Caco-2 (cell line): ENCODE measurements around the gene KRT85. TPM values are rescaled to one million over a fixed set of nuclear protein-coding genes. Genes with fewer than 3 reads are reported as not detected.

Source experiments
- BruUV-seq: library from RNA; stranded (reverse); fragments of 400-500 nt; replicated peaks from 2 replicates; lab custom pipeline; 2021; lab: Mats Ljungman, UMichigan
- CTCF ChIA-PET: fragments of 300-600 bp; sonication (Branson Sonifier 250); formaldehyde crosslinking; loops from one replicate; lab custom pipeline; 2022; ENCODE audit warnings: antibody characterized with exemption; lab: Charles Lee
- POLR2A ChIA-PET: fragments of 300-600 bp; sonication (Branson Sonifier 250); formaldehyde crosslinking; loops from one replicate; lab custom pipeline; 2022; ENCODE audit warnings: antibody characterized with exemption; lab: Charles Lee
- DNase-seq, 2 experiments: peaks; one replicate each; pipeline versions ENCODE4 v3.0.0 to v3.0.0-alpha.2; 2020 to 2022
- H3K27me3 ChIP-seq: replicated peaks from 2 replicates; pipeline ENCODE4 v1.6.0; 2011; ENCODE audit warnings: low read length; ENCODE audit not compliant: control insufficient read depth, insufficient read depth
- H3K36me3 ChIP-seq: 2 replicates; pipeline ENCODE4 v1.5.1; 2011; ENCODE audit warnings: low read length; ENCODE audit not compliant: control insufficient read depth, insufficient read depth
- H3K4me1 ChIP-seq: fragments of 250-450 bp; sonication (Bioruptor Pico); 2 replicates; pipeline ENCODE4 v1.5.1; 2020; ENCODE audit warnings: mild to moderate bottlenecking
- H3K4me3 ChIP-seq: 2 replicates; pipeline ENCODE4 v1.5.1; 2011; ENCODE audit warnings: low read depth, mild to moderate bottlenecking, control low read depth, low read length
- H3K9me3 ChIP-seq: fragments of 250-450 bp; sonication (Bioruptor Pico); 2 replicates; pipeline ENCODE4 v1.5.1; 2020; ENCODE audit warnings: mild to moderate bottlenecking, moderate library complexity
- H3K27ac Mint-ChIP-seq: one replicate; pipeline ENCODE4 v1.8.0; 2022; ENCODE audit warnings: mixed read lengths; ENCODE audit not compliant: unreplicated experiment
- H3K27me3 Mint-ChIP-seq: one replicate; pipeline ENCODE4 v1.8.0; 2022; ENCODE audit warnings: mixed read lengths; ENCODE audit not compliant: insufficient read depth, unreplicated experiment
- H3K36me3 Mint-ChIP-seq: one replicate; pipeline ENCODE4 v1.8.0; 2022; ENCODE audit warnings: mild to moderate bottlenecking, mixed read lengths; ENCODE audit not compliant: insufficient read depth, unreplicated experiment
- H3K4me1 Mint-ChIP-seq: one replicate; pipeline ENCODE4 v1.8.0; 2022; ENCODE audit warnings: low read depth, mixed read lengths; ENCODE audit not compliant: unreplicated experiment
- H3K4me3 Mint-ChIP-seq: one replicate; pipeline ENCODE4 v1.8.0; 2022; ENCODE audit warnings: mild to moderate bottlenecking, moderate library complexity, mixed read lengths; ENCODE audit not compliant: unreplicated experiment
- H3K9me3 Mint-ChIP-seq: one replicate; pipeline ENCODE4 v1.8.0; 2022; ENCODE audit warnings: mixed read lengths; ENCODE audit not compliant: unreplicated experiment
- CTCF ChIP-seq, 2 experiments: fragments of 200-600 bp in 1 of 2; IDR thresholded peaks; 1 replicate in 1 of 2; 2 replicates in 1 of 2; pipeline versions ENCODE4 v1.5.1 to v1.8.0; 2011 to 2022; ENCODE audit warnings: antibody characterized with exemption in 1 of 2, control low read depth in 1 of 2, inconsistent platforms in 1 of 2, low read depth in 1 of 2, low read length in 1 of 2, mild to moderate bottlenecking in 1 of 2, moderate library complexity in 1 of 2; ENCODE audit not compliant: insufficient read depth in 1 of 2, severe bottlenecking in 1 of 2, unreplicated experiment in 1 of 2
- intact Hi-C: fragments of 100-400 bp; cut with micrococcal nuclease; formaldehyde crosslinking; loops from one replicate; pipeline ENCODE4 v1.10.0; 2022; ENCODE audit not compliant: unreplicated experiment
- total RNA-seq: library from RNA; stranded (reverse); gene quantifications from 2 replicates; pipeline ENCODE4 v1.2.3, GENCODE V29; 2022

The KRT85 gene
- total RNA-seq, 1 experiment from 2014 or later = not detected

- Mint-ChIP-seq H3K36me3 (no peaks in the 10 kb centered on the region), H3K9me3 (no peaks in the 10 kb centered on the region), H3K4me1 (no peaks in the 10 kb centered on the region), H3K27ac (no peak within 1 kb of the TSS), H3K4me3 (no peak within 1 kb of the TSS), H3K27me3 (peaks cover 2% of the 10 kb centered on the region)
- ChIA-PET CTCF (no interaction called here), POLR2A (no interaction called here)
- no TSS peak for BruUV-seq
- no peak within 1 kb of the TSS for H3K4me3 ChIP-seq
- TF ChIP-seq CTCF (IDR thresholded peaks at IDR 0.05; ENCODE audit: insufficient read depth in 1 of 2, low read depth in 1 of 2, low read length in 1 of 2, severe bottlenecking in 1 of 2, unreplicated experiment in 1 of 2) = no peak
- no peaks in the 10 kb centered on the region for H3K36me3 ChIP-seq
- H3K4me1 ChIP-seq = no peaks in the 10 kb centered on the region
- no peaks in the 10 kb centered on the region for H3K9me3 ChIP-seq
- intact Hi-C loops = no loop called here
- no peak for DNase-seq
- H3K27me3 ChIP-seq = no peaks in the 10 kb centered on the region; the same call in 1 of the 2 replicates
These were observed 18.0 kb upstream of the KRT85 start, which contains the start of gene KRT84 for GRCh38 chr12:52385226-52385702. KRT84 (minus strand) TSS chr12:52385652; CDS start chr12:52385585, 67 bp downstream.

GRCh38 chr12:52383331-52383730, 16.1 kb upstream of the KRT85 start:
- Mint-ChIP-seq H3K27me3 (peaks cover 3% of the 10 kb centered on the region), H3K9me3 (no peaks in the 10 kb centered on the region), H3K27ac (no peak overlapping the region), H3K4me1 (no peaks in the 10 kb centered on the region), H3K36me3 (no peaks in the 10 kb centered on the region), H3K4me3 (no peak overlapping the region)
- POLR2A ChIA-PET = no interaction called here
- no peaks in the 10 kb centered on the region for H3K36me3 ChIP-seq
- H3K9me3 ChIP-seq = no peaks in the 10 kb centered on the region
- no TSS peak for BruUV-seq
- DNase-seq = no peak
- no peaks in the 10 kb centered on the region for H3K4me1 ChIP-seq
- H3K4me3 ChIP-seq = no peak overlapping the region
- intact Hi-C loops = no loop called here
- CTCF ChIA-PET = interaction anchor here (0.7 to 0.8 kb wide), 2 partner anchors 25 to 236 kb away, joined by 3 to 4 read pairs; no protein-coding TSS in a partner anchor
- H3K27me3 ChIP-seq = no peaks in the 10 kb centered on the region
- no peak for TF ChIP-seq CTCF (IDR thresholded peaks at IDR 0.05; ENCODE audit: insufficient read depth in 1 of 2, low read depth in 1 of 2, low read length in 1 of 2, severe bottlenecking in 1 of 2, unreplicated experiment in 1 of 2)

GRCh38 chr12:52382854-52383253, 15.6 kb upstream of the KRT85 start:
- Mint-ChIP-seq H3K4me3 (no peak overlapping the region), H3K4me1 (no peaks in the 10 kb centered on the region), H3K9me3 (no peaks in the 10 kb centered on the region), H3K27me3 (peaks cover 3% of the 10 kb centered on the region), H3K27ac (no peak overlapping the region), H3K36me3 (no peaks in the 10 kb centered on the region)
- intact Hi-C loops = no loop called here
- no peak for DNase-seq
- no peak overlapping the region for H3K4me3 ChIP-seq
- no peak for TF ChIP-seq CTCF (IDR thresholded peaks at IDR 0.05; ENCODE audit: insufficient read depth in 1 of 2, low read depth in 1 of 2, low read length in 1 of 2, severe bottlenecking in 1 of 2, unreplicated experiment in 1 of 2)
- no peaks in the 10 kb centered on the region for H3K36me3 ChIP-seq
- no peaks in the 10 kb centered on the region for H3K27me3 ChIP-seq
- no peaks in the 10 kb centered on the region for H3K4me1 ChIP-seq
- no peaks in the 10 kb centered on the region for H3K9me3 ChIP-seq
- CTCF ChIA-PET = no interaction called here
- POLR2A ChIA-PET = no interaction called here
- BruUV-seq = no TSS peak
